K562 (cell line): Measurements from ENCODE around the gene KLK5.

ENCODE experiments used
- CSDE1 ChIP-seq, 2 experiments: fragments of 450-650 bp; IDR thresholded peaks; 2 replicates each; pipeline ENCODE4 v1.6.1; 2016; ENCODE audit warnings: mild to moderate bottlenecking in 1 of 2
- FOXK1 ChIP-seq: sonication (generic); formaldehyde crosslinking; IDR thresholded peaks from 2 replicates; pipeline ENCODE4 v1.8.0; 2022; ENCODE audit warnings: missing genetic modification reagents, mild to moderate bottlenecking, borderline replicate concordance
- JUND ChIP-seq, 2 experiments: IDR thresholded peaks; 2 replicates in 1 of 2; 3 replicates in 1 of 2; pipeline ENCODE4 v1.6.1; 2011; ENCODE audit warnings: borderline replicate concordance in 2 of 2, low read depth in 2 of 2, low read length in 2 of 2, improper control_type of control experiment in 1 of 2, missing biosample characterization in 1 of 2, missing genetic modification characterization in 1 of 2, missing genetic modification reagents in 1 of 2
- MXI1 ChIP-seq: IDR thresholded peaks from 2 replicates; pipeline ENCODE4 v1.6.1; 2011; ENCODE audit warnings: low read depth, mild to moderate bottlenecking, improper control_type of control experiment, low read length
- SP2 ChIP-seq: IDR thresholded peaks from 2 replicates; pipeline ENCODE4 v1.6.1; 2011; ENCODE audit warnings: mild to moderate bottlenecking, low read depth, low read length, moderate library complexity; ENCODE audit not compliant: poor library complexity, severe bottlenecking; ENCODE audit errors: extremely low read depth
- TEAD1 ChIP-seq, 2 experiments: fragments of 450-650 bp in 1 of 2; sonication (generic) in 1 of 2; formaldehyde crosslinking; IDR thresholded peaks; 2 replicates each; pipeline versions ENCODE4 v1.4.0 to v1.8.0; 2020 to 2022; ENCODE audit warnings: mild to moderate bottlenecking in 2 of 2, missing genetic modification reagents in 1 of 2
- TOE1 ChIP-seq, 2 experiments: fragments of 450-650 bp in 1 of 2; sonication (generic) in 1 of 2; formaldehyde crosslinking in 1 of 2; IDR thresholded peaks; 2 replicates each; pipeline versions ENCODE4 v1.7.1 to v1.8.0; 2016 to 2022; ENCODE audit warnings: borderline replicate concordance in 2 of 2, mild to moderate bottlenecking in 2 of 2, antibody characterized with exemption in 1 of 2, inconsistent platforms in 1 of 2, low read depth in 1 of 2, missing genetic modification reagents in 1 of 2, moderate library complexity in 1 of 2
- ZNF324 ChIP-seq: fragments of 250-450 bp; sonication (Bioruptor Pico); IDR thresholded peaks from 2 replicates; pipeline ENCODE4 v1.4.0; 2020; ENCODE audit warnings: mild to moderate bottlenecking
- TF ChIP-seq, protein P1 (sequence below): sonication (generic); formaldehyde crosslinking; IDR thresholded peaks from 2 replicates; pipeline ENCODE4 v1.9.0; 2022; ENCODE audit warnings: mild to moderate bottlenecking, missing genetic modification reagents
- TF ChIP-seq, protein P2 (sequence below): sonication (generic); formaldehyde crosslinking; IDR thresholded peaks from 2 replicates; pipeline ENCODE4 v1.8.0; 2022; ENCODE audit warnings: missing genetic modification reagents, mild to moderate bottlenecking, borderline replicate concordance
- TF ChIP-seq, protein P3 (sequence below), 2 experiments: fragments of 450-650 bp in 1 of 2; sonication (generic) in 1 of 2; formaldehyde crosslinking; conservative IDR thresholded peaks; 2 replicates each; pipeline versions ENCODE4 v1.4.0 to v1.8.1; 2020 to 2022; ENCODE audit warnings: mild to moderate bottlenecking in 1 of 2, missing genetic modification reagents in 1 of 2
- TF ChIP-seq, protein P4 (sequence below), 2 experiments: IDR thresholded peaks; 2 replicates each; pipeline ENCODE4 v1.6.1; 2011; ENCODE audit warnings: borderline replicate concordance in 1 of 2, control low read depth in 1 of 2, low read depth in 1 of 2, low read length in 1 of 2, mild to moderate bottlenecking in 1 of 2, mixed read lengths in 1 of 2, moderate library complexity in 1 of 2; ENCODE audit not compliant: insufficient read depth in 1 of 2, insufficient read length in 1 of 2, poor library complexity in 1 of 2, severe bottlenecking in 1 of 2; ENCODE audit errors: extremely low read depth in 1 of 2
- TF ChIP-seq, protein P5 (sequence below), 3 experiments: IDR thresholded peaks in 2 of 3; conservative IDR thresholded peaks in 1 of 3; 2 replicates each; pipeline ENCODE4 v1.5.1; 2011 to 2012; ENCODE audit warnings: low read length in 3 of 3, mild to moderate bottlenecking in 3 of 3, control low read depth in 2 of 3, improper control_type of control experiment in 1 of 3, inconsistent platforms in 1 of 3, low read depth in 1 of 3, mixed read lengths in 1 of 3, moderate library complexity in 1 of 3; ENCODE audit not compliant: insufficient read depth in 2 of 3

DNA sequence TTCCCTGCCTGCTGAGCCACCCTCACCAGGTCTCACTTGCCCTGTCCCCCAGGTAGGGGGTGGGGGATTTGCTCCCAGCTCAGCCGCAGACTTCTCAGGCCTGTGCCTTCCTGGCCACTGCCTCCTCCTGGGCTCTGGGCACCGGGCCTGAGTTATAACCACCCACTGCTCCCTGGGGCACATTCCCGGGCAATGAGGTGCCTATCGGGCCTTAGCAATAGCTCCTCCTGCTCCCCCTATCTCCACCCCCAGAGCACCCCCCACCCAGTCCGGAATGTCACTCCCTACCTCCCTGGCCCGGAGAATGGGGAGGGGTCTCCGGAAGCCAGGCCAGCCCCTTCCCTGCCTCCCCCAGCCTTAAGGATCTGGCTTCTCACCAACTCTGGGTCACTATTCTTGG lies at the start of gene KLK5:
- TF ChIP-seq MXI1 = no peak
- TF ChIP-seq, protein P1, sequence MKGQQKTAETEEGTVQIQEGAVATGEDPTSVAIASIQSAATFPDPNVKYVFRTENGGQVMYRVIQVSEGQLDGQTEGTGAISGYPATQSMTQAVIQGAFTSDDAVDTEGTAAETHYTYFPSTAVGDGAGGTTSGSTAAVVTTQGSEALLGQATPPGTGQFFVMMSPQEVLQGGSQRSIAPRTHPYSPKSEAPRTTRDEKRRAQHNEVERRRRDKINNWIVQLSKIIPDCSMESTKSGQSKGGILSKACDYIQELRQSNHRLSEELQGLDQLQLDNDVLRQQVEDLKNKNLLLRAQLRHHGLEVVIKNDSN = no peak
- TF ChIP-seq SP2 = no peak
- TF ChIP-seq, protein P2, sequence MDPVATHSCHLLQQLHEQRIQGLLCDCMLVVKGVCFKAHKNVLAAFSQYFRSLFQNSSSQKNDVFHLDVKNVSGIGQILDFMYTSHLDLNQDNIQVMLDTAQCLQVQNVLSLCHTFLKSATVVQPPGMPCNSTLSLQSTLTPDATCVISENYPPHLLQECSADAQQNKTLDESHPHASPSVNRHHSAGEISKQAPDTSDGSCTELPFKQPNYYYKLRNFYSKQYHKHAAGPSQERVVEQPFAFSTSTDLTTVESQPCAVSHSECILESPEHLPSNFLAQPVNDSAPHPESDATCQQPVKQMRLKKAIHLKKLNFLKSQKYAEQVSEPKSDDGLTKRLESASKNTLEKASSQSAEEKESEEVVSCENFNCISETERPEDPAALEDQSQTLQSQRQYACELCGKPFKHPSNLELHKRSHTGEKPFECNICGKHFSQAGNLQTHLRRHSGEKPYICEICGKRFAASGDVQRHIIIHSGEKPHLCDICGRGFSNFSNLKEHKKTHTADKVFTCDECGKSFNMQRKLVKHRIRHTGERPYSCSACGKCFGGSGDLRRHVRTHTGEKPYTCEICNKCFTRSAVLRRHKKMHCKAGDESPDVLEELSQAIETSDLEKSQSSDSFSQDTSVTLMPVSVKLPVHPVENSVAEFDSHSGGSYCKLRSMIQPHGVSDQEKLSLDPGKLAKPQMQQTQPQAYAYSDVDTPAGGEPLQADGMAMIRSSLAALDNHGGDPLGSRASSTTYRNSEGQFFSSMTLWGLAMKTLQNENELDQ (CRISPR knock-in tag) = no peak
- no peak for TF ChIP-seq FOXK1 (CRISPR knock-in tag)
- TF ChIP-seq JUND (IDR thresholded peaks at IDR 0.05; ENCODE audit: borderline replicate concordance, low read depth, low read length) = no peak
- no peak for TF ChIP-seq JUND (tag; IDR thresholded peaks at IDR 0.05; ENCODE audit: borderline replicate concordance, low read depth, low read length)
- no peak for TF ChIP-seq CSDE1 (IDR thresholded peaks at IDR 0.05)
- no peak for TF ChIP-seq TEAD1 (CRISPR knock-in tag; IDR thresholded peaks at IDR 0.05)
- TF ChIP-seq, protein P3, sequence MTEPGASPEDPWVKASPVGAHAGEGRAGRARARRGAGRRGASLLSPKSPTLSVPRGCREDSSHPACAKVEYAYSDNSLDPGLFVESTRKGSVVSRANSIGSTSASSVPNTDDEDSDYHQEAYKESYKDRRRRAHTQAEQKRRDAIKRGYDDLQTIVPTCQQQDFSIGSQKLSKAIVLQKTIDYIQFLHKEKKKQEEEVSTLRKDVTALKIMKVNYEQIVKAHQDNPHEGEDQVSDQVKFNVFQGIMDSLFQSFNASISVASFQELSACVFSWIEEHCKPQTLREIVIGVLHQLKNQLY (CRISPR knock-in tag; conservative IDR thresholded peaks at IDR 0.05) = no peak
- TF ChIP-seq, protein P4, sequence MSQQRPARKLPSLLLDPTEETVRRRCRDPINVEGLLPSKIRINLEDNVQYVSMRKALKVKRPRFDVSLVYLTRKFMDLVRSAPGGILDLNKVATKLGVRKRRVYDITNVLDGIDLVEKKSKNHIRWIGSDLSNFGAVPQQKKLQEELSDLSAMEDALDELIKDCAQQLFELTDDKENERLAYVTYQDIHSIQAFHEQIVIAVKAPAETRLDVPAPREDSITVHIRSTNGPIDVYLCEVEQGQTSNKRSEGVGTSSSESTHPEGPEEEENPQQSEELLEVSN (IDR thresholded peaks at IDR 0.05; ENCODE audit: borderline replicate concordance in 1 of 2, extremely low read depth in 1 of 2, insufficient read depth in 1 of 2, insufficient read length in 1 of 2, low read depth in 1 of 2, low read length in 1 of 2, poor library complexity in 1 of 2, severe bottlenecking in 1 of 2) = no peak
- TF ChIP-seq ZNF324 (CRISPR knock-in tag) = no peak
- TF ChIP-seq, protein P5, sequence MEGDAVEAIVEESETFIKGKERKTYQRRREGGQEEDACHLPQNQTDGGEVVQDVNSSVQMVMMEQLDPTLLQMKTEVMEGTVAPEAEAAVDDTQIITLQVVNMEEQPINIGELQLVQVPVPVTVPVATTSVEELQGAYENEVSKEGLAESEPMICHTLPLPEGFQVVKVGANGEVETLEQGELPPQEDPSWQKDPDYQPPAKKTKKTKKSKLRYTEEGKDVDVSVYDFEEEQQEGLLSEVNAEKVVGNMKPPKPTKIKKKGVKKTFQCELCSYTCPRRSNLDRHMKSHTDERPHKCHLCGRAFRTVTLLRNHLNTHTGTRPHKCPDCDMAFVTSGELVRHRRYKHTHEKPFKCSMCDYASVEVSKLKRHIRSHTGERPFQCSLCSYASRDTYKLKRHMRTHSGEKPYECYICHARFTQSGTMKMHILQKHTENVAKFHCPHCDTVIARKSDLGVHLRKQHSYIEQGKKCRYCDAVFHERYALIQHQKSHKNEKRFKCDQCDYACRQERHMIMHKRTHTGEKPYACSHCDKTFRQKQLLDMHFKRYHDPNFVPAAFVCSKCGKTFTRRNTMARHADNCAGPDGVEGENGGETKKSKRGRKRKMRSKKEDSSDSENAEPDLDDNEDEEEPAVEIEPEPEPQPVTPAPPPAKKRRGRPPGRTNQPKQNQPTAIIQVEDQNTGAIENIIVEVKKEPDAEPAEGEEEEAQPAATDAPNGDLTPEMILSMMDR (IDR thresholded peaks at IDR 0.05 in 2 of 3, conservative IDR thresholded peaks at IDR 0.05 in 1 of 3; ENCODE audit: insufficient read depth in 2 of 3, low read depth in 1 of 3, low read length in 3 of 3) = no peak
- TF ChIP-seq TOE1 (IDR thresholded peaks at IDR 0.05; ENCODE audit: borderline replicate concordance) = no peak
- no peak for TF ChIP-seq TOE1 (CRISPR knock-in tag; IDR thresholded peaks at IDR 0.05; ENCODE audit: borderline replicate concordance, low read depth)
